PC-9 (cell line): Measurements from ENCODE around the gene USH2A.

Experiments used
- EZH2 ChIP-seq: fragments of 200-600 bp; sonication (generic); IDR thresholded peaks from 2 replicates; pipeline ENCODE4 v1.8.0; 2017; ENCODE audit warnings: antibody characterized with exemption, low read depth
- TF ChIP-seq, protein P1 (sequence below): fragments of 200-600 bp; sonication (generic); conservative IDR thresholded peaks from 2 replicates; pipeline ENCODE4 v1.6.1; 2017; ENCODE audit warnings: mixed run types, antibody characterized with exemption, mild to moderate bottlenecking, moderate library complexity

DNA sequence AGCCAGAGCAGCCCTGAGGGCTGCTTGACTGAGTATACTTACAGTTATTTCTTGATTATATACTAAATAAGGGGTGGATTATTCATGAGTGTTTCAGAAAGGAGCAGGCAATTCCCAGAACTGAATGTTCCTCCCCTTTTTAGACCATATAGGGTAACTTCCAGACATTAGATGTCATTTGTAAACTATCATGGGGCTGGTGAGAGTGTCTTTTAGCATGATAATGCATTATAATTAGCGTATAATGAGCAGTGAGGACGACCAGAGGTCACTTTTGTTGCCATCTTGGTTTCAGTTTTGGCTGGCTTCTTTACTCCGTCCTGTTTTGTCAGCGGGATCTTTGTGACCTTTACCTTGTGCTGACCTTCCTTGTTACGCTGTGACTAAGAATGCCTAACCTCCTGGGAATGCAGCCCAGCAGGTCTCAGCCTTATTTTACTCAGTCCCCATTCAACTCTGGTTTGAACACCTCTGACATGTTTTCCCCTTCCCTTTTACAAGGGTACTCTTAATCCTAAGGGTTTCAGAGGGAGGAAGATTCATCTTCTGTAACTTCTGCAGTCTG lies 840.0 kb downstream of the USH2A start:
- TF ChIP-seq, protein P1, sequence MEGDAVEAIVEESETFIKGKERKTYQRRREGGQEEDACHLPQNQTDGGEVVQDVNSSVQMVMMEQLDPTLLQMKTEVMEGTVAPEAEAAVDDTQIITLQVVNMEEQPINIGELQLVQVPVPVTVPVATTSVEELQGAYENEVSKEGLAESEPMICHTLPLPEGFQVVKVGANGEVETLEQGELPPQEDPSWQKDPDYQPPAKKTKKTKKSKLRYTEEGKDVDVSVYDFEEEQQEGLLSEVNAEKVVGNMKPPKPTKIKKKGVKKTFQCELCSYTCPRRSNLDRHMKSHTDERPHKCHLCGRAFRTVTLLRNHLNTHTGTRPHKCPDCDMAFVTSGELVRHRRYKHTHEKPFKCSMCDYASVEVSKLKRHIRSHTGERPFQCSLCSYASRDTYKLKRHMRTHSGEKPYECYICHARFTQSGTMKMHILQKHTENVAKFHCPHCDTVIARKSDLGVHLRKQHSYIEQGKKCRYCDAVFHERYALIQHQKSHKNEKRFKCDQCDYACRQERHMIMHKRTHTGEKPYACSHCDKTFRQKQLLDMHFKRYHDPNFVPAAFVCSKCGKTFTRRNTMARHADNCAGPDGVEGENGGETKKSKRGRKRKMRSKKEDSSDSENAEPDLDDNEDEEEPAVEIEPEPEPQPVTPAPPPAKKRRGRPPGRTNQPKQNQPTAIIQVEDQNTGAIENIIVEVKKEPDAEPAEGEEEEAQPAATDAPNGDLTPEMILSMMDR, result no peak
- no peak for TF ChIP-seq EZH2
